Measurements from ENCODE around the gene GABRB3.
"Not testable (repeated sequence)": the region's sequence is repeated elsewhere in the genome, so short reads cannot be mapped to it uniquely, and the experiment has no call there.

Gene GABRB3

GRCh38 chr15:26731965-26732364 lies 40.9 kb downstream of the GABRB3 start:
- no peak for DNase-seq

- no peak for DNase-seq
Observed at GRCh38 chr15:26729581-26729980, 43.3 kb downstream of the GABRB3 start.

- no peak for DNase-seq
Observed at GRCh38 chr15:26729030-26729429, 43.8 kb downstream of the GABRB3 start.

DNA sequence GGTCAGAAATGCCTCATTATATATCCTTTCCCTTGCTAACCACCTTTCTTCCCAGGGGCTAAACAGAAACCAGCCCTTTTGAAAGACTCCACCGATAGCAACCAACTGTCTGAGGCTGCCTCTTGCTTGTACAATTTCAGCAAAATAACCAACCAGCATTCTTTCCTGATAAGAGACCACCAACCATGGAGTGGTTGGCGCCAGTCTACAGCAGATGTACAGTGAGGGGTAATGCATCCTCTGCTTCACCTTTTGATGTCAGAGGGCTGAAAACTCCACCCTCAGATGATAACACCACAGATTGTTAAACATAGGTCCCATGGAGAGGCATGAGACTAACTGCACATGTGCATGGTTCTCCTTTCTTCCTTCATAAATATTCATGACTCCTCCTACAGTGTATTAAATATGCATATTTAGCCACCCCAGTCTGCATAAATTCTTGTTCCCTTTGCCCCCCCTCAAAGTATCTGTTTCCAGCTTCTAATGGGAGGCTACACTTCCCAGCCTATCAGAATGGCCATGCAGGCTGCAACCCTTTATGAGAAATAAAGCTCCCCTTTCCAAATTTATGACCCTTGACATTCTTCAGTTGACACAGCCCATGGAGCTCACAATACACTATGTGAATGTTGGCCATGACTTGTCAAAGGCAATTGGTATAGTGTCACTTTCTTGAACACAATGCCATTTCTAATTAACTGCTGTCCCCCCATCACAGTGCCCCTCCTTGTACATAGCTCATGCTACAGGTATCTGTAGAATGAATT lies 48.3 kb downstream of the GABRB3 start:
- no peak for DNase-seq

DNA sequence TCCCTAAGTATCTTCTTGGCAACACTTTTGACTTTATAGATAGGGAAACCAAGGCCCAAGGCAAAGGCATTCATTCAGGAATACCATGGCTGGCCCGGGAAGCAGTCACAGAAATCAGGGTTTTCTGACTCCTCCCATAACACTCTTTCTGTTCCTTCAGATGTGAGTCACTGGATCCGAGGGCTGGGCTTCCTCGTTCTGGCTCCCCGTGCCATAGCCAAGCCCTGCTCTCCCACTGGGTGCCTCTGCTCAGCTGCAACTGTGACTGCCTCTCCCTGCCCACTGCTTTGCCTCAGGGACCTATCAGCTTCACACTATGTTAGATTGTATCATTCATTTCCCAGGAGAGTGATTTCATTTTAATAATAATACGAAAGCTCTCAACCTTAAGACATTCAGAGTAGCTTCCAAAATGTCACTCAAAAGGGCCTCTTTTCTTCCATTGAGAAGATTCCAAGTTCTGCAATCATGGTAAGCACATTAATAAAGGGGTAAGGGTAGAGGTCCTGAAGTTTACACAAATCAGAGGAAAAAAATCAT lies 50.2 kb downstream of the GABRB3 start:
- DNase-seq, result no peak

GRCh38 chr15:26721232-26721967 lies 51.5 kb downstream of the GABRB3 start:
- no peak for DNase-seq

GRCh38 chr15:26720546-26720945 lies 52.3 kb downstream of the GABRB3 start:
- no peak for DNase-seq

DNA sequence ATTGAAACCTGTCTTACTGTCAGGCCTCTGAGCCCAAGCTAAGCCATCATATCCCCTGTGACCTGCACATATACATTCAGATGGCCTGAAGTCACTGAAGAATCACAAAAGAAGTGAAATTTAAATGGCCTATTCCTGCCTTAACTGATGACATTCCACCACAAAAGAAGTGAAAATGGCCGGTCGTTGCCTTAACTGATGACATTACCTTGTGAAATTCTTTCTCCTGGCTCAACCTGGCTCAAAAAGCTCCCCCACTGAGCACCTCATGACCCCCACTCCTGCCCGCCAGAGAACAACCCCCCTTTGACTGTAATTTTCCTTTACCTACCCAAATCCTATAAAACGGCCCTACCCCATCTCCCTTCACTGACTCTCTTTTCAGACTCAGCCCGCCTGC lies 53.0 kb downstream of the GABRB3 start:
- not testable (repeated sequence) for DNase-seq

DNA sequence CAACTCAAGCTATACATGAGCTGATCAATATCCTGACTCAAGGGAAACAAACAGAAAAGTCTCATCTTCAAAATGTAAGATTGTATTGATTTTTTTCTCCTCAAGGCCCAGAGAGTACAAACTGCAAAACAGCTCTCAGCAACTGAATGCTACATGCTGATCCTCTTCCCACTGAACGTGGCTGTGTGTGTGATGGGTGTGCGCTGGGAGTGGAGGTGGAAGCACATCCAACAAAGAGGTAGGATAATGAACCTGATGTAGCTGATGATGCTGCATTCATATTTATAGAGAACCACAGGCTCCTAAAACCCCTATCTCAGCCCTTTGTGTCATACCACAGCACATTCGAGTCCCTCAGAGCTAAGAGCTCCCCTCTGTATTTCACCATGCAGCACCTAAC lies 56.8 kb downstream of the GABRB3 start:
- DNase-seq, result no peak

GRCh38 chr15:26713498-26713897 lies 59.4 kb downstream of the GABRB3 start:
- DNase-seq, result no peak

- no peak for DNase-seq
Observed at GRCh38 chr15:26712335-26712734, 60.5 kb downstream of the GABRB3 start.

DNA sequence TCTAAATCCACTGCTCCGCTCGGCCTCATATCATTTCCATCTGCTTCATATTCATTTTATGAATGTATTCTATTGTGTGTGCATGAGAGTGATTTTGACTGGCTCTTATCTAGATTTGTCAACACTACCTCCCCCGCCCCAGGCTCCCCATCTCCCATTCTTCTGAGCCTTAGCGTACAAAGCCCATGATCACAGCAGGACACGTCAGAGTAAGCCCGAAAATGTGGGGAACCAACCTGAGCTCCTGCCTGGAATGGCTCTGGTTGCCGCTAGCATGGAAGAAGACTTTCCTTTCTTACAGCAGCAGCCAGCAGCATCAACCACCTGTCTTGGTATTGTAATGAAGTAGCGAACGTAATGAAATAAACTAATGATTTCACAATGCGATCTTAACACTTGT lies 61.4 kb downstream of the GABRB3 start:
- no peak for DNase-seq

DNA sequence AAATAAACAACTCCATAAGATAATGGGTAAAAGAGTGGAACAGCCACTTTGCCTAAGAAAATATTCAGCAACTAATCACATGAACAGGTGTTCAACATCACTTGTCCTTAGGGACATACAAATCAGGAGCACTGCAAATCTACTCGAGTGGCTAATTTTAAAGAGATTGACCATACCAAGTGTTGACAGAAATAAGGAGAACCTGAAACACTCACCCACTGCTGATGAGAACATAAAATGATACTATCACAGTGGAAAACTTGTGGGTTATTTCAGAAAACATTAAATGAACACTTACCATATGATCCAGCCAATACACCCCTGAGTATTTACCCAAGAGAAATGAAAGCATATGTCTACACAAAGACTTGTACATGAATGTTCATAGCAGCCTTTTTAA lies 70.5 kb downstream of the GABRB3 start:
- no peak for DNase-seq

DNA sequence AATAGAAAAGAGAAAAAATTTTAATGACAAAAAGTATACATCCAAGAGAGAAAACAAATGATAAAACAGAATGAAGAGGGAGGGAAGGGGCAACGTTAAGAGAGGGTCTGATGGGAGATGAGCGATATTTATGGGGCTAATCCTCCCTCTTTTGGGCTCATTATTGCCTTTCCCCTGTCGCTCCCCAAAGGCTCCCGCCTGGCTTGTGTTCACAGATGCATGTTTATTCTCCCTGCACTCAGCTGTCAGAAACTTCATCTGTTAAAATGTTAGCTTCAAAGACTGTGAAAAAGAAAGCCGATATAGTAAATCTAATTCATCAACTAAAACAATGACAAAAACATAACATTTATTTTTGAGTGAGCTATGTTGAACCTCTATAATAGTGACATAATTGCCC lies 74.3 kb downstream of the GABRB3 start:
- DNase-seq, result no peak

DNA sequence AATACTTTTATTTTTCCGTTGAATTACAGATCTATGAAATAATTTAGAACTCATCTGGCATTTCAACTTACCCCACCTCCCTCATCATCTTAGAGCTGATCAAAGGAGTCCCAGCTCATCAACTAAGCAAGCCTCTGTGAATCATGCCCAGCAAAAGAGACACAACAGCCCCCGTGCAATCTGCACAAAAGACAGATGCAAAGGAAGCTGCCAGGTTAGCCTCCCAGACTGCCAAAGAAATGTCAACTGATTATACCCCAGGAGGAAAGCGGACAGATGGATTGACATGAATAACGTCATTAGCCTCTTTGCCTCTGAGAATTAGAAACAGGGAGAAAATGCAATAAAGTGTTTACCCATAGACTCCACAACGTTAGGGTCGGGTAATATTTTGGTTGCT lies 75.0 kb downstream of the GABRB3 start:
- no peak for DNase-seq

DNA sequence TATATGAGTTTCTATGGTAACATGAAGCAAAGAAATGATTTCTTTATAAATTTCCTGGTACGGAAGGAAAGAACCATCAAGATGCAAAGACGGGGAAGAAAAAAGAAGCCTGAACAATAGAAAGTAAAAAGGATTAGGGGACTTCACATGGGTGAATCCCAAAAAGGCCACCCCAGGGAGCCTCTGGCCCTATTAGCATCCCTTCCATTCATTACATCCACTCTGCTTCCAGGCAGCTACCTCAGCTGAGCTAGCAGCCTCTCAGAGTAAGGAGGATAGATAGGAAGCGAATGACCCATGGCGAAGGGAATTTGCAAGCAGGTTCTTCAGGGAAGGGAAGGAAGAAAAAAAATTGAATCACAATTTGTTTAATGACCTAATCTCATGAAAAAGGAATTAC lies 81.6 kb downstream of the GABRB3 start:
- no peak for DNase-seq

DNA sequence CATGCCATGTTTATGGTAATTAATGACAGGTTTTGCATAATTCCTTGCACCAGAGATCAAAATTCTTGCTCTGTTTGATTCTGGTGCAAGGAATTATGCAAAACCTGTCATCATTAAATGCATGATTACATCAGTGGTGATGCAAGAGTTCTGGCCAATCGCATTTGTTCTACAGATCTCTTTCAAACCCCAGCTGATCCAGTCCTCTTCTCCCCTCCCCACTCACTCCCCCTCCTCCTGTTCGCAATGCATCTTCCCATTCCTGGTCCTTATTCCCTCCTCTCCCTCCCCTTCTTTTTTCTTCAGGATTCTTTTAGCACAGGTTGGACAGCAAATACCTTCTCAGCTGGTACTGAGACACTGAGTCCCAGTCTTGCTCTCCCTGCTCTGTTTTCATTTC lies 82.1 kb downstream of the GABRB3 start:
- DNase-seq, result no peak

GRCh38 chr15:26689462-26689861 lies 83.4 kb downstream of the GABRB3 start:
- no peak for DNase-seq

GRCh38 chr15:26686547-26687187 lies 86.2 kb downstream of the GABRB3 start:
- no peak for DNase-seq

GRCh38 chr15:26682598-26683164 lies 90.2 kb downstream of the GABRB3 start:
- DNase-seq, result no peak

DNA sequence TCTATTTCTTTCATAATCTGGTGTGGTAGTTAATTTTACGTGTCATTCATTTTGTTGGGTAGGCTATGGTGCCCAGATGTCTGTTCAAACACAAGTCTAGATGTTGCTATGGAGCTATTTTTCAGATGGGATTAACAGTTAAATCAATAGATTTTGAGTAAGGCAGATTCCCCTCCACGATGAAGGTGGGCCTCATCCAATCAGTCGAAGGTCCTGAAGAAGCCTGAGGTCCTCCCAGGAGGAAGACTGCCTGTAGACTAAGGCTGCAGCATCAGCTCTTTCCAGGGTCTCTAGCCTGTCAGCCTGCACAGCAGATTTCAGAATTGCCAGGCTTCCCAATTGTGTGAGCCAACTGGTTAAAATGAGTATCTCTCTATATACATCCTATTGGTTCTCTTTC lies 92.9 kb downstream of the GABRB3 start:
- no peak for DNase-seq

DNA sequence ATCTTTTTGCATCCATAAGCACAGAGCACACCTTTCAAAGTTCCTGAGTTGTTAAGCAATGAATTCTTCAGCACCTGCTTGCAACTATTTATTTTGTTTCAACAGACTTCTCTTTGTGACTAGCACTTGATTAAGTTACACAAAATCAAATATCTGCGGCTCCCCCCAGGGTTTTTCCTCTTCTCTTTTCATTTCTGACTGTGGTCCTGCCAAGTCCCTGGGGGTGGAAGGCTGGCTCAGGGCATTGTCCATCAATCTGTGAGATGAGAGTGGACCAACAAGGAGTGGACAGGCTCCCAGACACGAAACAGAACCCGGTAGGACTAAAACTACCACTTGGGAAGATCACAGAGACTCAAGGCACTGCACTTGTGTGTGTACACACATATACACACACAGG lies 96.8 kb downstream of the GABRB3 start:
- DNase-seq, result no peak

DNA sequence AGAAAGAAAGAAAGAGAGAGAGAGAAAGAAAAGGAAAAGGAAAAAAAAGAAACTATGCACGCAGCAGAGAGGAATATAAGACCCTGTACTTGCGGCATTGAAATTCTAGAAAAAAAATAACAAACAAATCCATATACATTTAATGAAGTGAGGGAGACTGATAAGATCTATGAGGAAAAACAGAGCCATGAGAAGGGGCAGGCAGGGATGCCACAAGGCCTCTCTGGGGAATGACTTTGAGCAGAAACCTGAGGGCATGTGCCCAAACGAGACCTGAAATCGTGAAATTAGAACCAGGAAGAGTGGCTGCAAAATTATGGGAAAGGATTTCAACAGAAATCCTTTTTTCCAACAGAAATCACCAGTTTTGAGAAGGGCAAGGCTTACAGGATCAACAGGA lies 98.4 kb downstream of the GABRB3 start:
- no peak for DNase-seq

DNA sequence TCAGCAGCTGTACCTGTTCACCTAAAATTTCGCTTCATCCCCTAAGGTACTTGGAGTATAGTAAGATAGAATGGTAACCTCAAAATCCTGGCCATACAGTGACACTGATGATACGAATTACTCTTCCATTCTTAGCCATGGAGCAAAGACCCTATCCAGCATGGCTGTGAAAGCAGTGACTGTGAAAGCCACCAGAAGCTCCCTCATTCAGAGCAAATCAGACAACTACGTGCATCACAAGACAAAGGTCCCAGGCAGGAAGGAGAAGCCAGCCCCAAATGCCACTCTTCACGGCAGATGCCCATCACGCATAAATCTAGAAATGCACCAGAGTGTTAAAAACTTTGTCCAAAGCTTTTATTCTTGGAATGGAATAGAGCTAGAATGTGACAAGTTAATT lies 99.4 kb downstream of the GABRB3 start:
- no peak for DNase-seq
